Mammary epithelial cell (primary cell): ENCODE data around the gene RDH16.
"Not testable (repeated sequence)": the region's sequence is repeated elsewhere in the genome, so short reads cannot be mapped to it uniquely, and the experiment has no call there.

ENCODE experiments used
- EZH2 ChIP-seq: IDR thresholded peaks from 2 replicates; pipeline ENCODE4 v1.6.1; 2012; ENCODE audit warnings: low read length, inconsistent platforms, borderline replicate concordance
- TF ChIP-seq, protein P1 (sequence below), 2 donors: IDR thresholded peaks in 1 of 2; conservative IDR thresholded peaks in 1 of 2; 2 replicates each; pipeline ENCODE4 v1.5.1; 2011 to 2012; ENCODE audit warnings: inconsistent platforms in 2 of 2, low read length in 2 of 2, mild to moderate bottlenecking in 2 of 2, control low read depth in 1 of 2, low read depth in 1 of 2; ENCODE audit not compliant: insufficient read depth in 1 of 2; ENCODE audit errors: extremely low read depth in 1 of 2

DNA sequence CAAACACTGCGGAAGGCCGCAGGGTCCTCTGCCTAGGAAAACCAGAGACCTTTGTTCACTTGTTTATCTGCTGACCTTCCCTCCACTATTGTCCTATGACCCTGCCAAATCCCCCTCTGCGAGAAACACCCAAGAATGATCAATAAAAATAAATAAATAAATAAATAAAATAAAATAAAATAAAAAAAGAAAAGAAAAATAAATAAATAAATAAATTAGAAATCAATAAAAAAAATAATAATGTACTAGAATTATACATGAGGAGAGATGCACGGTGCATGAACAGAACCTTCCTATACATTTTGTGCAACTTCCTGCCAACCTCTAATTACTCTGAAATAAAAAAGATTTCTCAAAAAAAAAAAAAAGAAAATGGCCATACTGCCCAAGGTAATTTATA lies 7.7 kb upstream of the RDH16 start:
- TF ChIP-seq, protein P1, sequence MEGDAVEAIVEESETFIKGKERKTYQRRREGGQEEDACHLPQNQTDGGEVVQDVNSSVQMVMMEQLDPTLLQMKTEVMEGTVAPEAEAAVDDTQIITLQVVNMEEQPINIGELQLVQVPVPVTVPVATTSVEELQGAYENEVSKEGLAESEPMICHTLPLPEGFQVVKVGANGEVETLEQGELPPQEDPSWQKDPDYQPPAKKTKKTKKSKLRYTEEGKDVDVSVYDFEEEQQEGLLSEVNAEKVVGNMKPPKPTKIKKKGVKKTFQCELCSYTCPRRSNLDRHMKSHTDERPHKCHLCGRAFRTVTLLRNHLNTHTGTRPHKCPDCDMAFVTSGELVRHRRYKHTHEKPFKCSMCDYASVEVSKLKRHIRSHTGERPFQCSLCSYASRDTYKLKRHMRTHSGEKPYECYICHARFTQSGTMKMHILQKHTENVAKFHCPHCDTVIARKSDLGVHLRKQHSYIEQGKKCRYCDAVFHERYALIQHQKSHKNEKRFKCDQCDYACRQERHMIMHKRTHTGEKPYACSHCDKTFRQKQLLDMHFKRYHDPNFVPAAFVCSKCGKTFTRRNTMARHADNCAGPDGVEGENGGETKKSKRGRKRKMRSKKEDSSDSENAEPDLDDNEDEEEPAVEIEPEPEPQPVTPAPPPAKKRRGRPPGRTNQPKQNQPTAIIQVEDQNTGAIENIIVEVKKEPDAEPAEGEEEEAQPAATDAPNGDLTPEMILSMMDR (conservative IDR thresholded peaks at IDR 0.05 in 1 of 2, IDR thresholded peaks at IDR 0.05 in 1 of 2; ENCODE audit: extremely low read depth in 1 of 2, insufficient read depth in 1 of 2, low read depth in 1 of 2, low read length in 2 of 2): not testable (repeated sequence)
- not testable (repeated sequence) for TF ChIP-seq EZH2
